NCI-H510A treated with DMSO at 0.1 percent for 48 hours (cell line): ENCODE data around the gene DBF4B.
A peak's percentile ranks its signal among the peaks of the same experiment; 100 is the strongest.

ENCODE experiments used
- DNase-seq: peaks from one replicate; lab custom pipeline; 2025; lab: John Stamatoyannopoulos, UW

Gene DBF4B

GRCh38 chr17:44777394-44778348 lies 69.2 kb downstream of the DBF4B start:
- DNase-seq: no peak

- no peak for DNase-seq
Measured at GRCh38 chr17:44778656-44779210, 70.3 kb downstream of the DBF4B start.

GRCh38 chr17:44779211-44780025 lies 71.0 kb downstream of the DBF4B start:
- DNase-seq: peak; percentile 69

GRCh38 chr17:44780161-44780560 lies 71.7 kb downstream of the DBF4B start:
- DNase-seq: no peak

- DNase-seq: no peak
Measured at GRCh38 chr17:44780845-44781480, 72.5 kb downstream of the DBF4B start.

- no peak for DNase-seq
Measured at GRCh38 chr17:44781551-44782325, 73.3 kb downstream of the DBF4B start.

- DNase-seq: no peak
Measured at GRCh38 chr17:44782326-44782850, 73.9 kb downstream of the DBF4B start.

GRCh38 chr17:44785921-44786320 lies 77.5 kb downstream of the DBF4B start:
- no peak for DNase-seq

GRCh38 chr17:44786551-44787081 lies 78.2 kb downstream of the DBF4B start:
- no peak for DNase-seq

GRCh38 chr17:44787271-44787940 lies 78.9 kb downstream of the DBF4B start:
- no peak for DNase-seq

- DNase-seq: no peak
Measured at GRCh38 chr17:44788139-44788538, 79.7 kb downstream of the DBF4B start.

GRCh38 chr17:44792276-44792675 lies 83.8 kb downstream of the DBF4B start:
- no peak for DNase-seq

- DNase-seq: no peak
Measured at GRCh38 chr17:44793885-44794842, 85.7 kb downstream of the DBF4B start.

- DNase-seq: no peak
Measured at GRCh38 chr17:44794851-44795413, 86.5 kb downstream of the DBF4B start.

- no peak for DNase-seq
Measured at GRCh38 chr17:44795421-44795820, 87.0 kb downstream of the DBF4B start.

GRCh38 chr17:44795928-44796327 lies 87.5 kb downstream of the DBF4B start:
- DNase-seq: no peak

GRCh38 chr17:44796731-44797130 lies 88.3 kb downstream of the DBF4B start:
- DNase-seq: no peak

- DNase-seq: no peak
Measured at GRCh38 chr17:44797802-44798201, 89.3 kb downstream of the DBF4B start.

- DNase-seq: no peak
Measured at GRCh38 chr17:44798356-44798755, 89.9 kb downstream of the DBF4B start.
